Measurements from ENCODE around the gene B3GAT1.

The B3GAT1 gene

GRCh38 chr11:134373591-134374052, 38.4 kb downstream of the B3GAT1 start:
- no peak for DNase-seq (ENCODE audit: low read depth in 1 of 2, low spot score in 1 of 2)
- Histone ChIP-seq H3K4me3 (replicated peaks; ENCODE audit: insufficient read depth, low read length) (no peak overlapping the region), H3K27me3 (ENCODE audit: insufficient read depth, poor library complexity, severe bottlenecking) (no peaks in the 10 kb centered on the region), H3K27ac (replicated peaks) (no peak overlapping the region)
- TF ChIP-seq SPI1 (IDR thresholded peaks at IDR 0.05; ENCODE audit: borderline replicate concordance, low read depth) (no peak), POLR2AphosphoS5 (IDR thresholded peaks at IDR 0.05; ENCODE audit: low read depth) (no peak), REST (IDR thresholded peaks at IDR 0.05; ENCODE audit: insufficient replicate concordance, low read depth) (no peak), CTCF (IDR thresholded peaks at IDR 0.05; ENCODE audit: insufficient read depth, low read length) (no peak), GABPA (IDR thresholded peaks at IDR 0.05; ENCODE audit: low read depth) (no peak)

GRCh38 chr11:134372961-134373360, 39.1 kb downstream of the B3GAT1 start:
- TF ChIP-seq REST (IDR thresholded peaks at IDR 0.05; ENCODE audit: insufficient replicate concordance, low read depth), result no peak
- TF ChIP-seq POLR2AphosphoS5 (IDR thresholded peaks at IDR 0.05; ENCODE audit: low read depth), result no peak
- TF ChIP-seq CTCF (IDR thresholded peaks at IDR 0.05; ENCODE audit: insufficient read depth, low read length), result no peak
- TF ChIP-seq GABPA (IDR thresholded peaks at IDR 0.05; ENCODE audit: low read depth), result no peak
- TF ChIP-seq SPI1 (IDR thresholded peaks at IDR 0.05; ENCODE audit: borderline replicate concordance, low read depth), result no peak
- no peak overlapping the region for H3K4me3 ChIP-seq (replicated peaks; ENCODE audit: insufficient read depth, low read length)
- no peaks in the 10 kb centered on the region for H3K27me3 ChIP-seq (ENCODE audit: insufficient read depth, poor library complexity, severe bottlenecking)
- no peak for DNase-seq (ENCODE audit: low read depth in 1 of 2, low spot score in 1 of 2)
- no peak overlapping the region for H3K27ac ChIP-seq (replicated peaks)

- TF ChIP-seq REST (IDR thresholded peaks at IDR 0.05; ENCODE audit: insufficient replicate concordance, low read depth) (no peak), CTCF (IDR thresholded peaks at IDR 0.05; ENCODE audit: insufficient read depth, low read length) (no peak), GABPA (IDR thresholded peaks at IDR 0.05; ENCODE audit: low read depth) (no peak), POLR2AphosphoS5 (IDR thresholded peaks at IDR 0.05; ENCODE audit: low read depth) (no peak), SPI1 (IDR thresholded peaks at IDR 0.05; ENCODE audit: borderline replicate concordance, low read depth) (no peak)
- no peak for DNase-seq (ENCODE audit: low read depth in 1 of 2, low spot score in 1 of 2)
- H3K4me3 ChIP-seq (replicated peaks; ENCODE audit: insufficient read depth, low read length), result no peak overlapping the region
- H3K27ac ChIP-seq (replicated peaks), result no peak overlapping the region
- no peaks in the 10 kb centered on the region for H3K27me3 ChIP-seq (ENCODE audit: insufficient read depth, poor library complexity, severe bottlenecking)
These were observed 39.5 kb downstream of the B3GAT1 start for GRCh38 chr11:134372536-134372935.

Measured in HL-60 (cell line).